Choroid plexus epithelial cell (primary cell): ENCODE data around the gene EPS15.
"Not testable (repeated sequence)": the region's sequence is repeated elsewhere in the genome, so short reads cannot be mapped to it uniquely, and the experiment has no call there.

Experiments used
- DNase-seq: peaks from one replicate; pipeline ENCODE4 v3.0.0-alpha.2; 2010; ENCODE audit warnings: low read depth
- H3K4me3 ChIP-seq: 2 replicates; pipeline ENCODE4 v1.5.1; 2011; ENCODE audit warnings: low read depth, mild to moderate bottlenecking, control low read depth, low read length, moderate library complexity
- TF ChIP-seq, protein P1 (sequence below): conservative IDR thresholded peaks from 2 replicates; pipeline ENCODE4 v1.5.1; 2011; ENCODE audit warnings: low read depth, mild to moderate bottlenecking, control low read depth, inconsistent platforms, low read length, moderate library complexity

The EPS15 gene

GRCh38 chr1:51504806-51505525 is 14.1 kb downstream of the EPS15 start:
- DNase-seq = no peak
- H3K4me3 ChIP-seq = no peak overlapping the region
- TF ChIP-seq, protein P1, sequence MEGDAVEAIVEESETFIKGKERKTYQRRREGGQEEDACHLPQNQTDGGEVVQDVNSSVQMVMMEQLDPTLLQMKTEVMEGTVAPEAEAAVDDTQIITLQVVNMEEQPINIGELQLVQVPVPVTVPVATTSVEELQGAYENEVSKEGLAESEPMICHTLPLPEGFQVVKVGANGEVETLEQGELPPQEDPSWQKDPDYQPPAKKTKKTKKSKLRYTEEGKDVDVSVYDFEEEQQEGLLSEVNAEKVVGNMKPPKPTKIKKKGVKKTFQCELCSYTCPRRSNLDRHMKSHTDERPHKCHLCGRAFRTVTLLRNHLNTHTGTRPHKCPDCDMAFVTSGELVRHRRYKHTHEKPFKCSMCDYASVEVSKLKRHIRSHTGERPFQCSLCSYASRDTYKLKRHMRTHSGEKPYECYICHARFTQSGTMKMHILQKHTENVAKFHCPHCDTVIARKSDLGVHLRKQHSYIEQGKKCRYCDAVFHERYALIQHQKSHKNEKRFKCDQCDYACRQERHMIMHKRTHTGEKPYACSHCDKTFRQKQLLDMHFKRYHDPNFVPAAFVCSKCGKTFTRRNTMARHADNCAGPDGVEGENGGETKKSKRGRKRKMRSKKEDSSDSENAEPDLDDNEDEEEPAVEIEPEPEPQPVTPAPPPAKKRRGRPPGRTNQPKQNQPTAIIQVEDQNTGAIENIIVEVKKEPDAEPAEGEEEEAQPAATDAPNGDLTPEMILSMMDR = no peak

GRCh38 chr1:51501218-51501630 is 17.8 kb downstream of the EPS15 start:
- not testable (repeated sequence) for H3K4me3 ChIP-seq, DNase-seq

- DNase-seq = no peak
- H3K4me3 ChIP-seq = no peak overlapping the region
- TF ChIP-seq, protein P1 = no peak
These were observed 19.4 kb downstream of the EPS15 start for GRCh38 chr1:51499694-51500093.

DNA sequence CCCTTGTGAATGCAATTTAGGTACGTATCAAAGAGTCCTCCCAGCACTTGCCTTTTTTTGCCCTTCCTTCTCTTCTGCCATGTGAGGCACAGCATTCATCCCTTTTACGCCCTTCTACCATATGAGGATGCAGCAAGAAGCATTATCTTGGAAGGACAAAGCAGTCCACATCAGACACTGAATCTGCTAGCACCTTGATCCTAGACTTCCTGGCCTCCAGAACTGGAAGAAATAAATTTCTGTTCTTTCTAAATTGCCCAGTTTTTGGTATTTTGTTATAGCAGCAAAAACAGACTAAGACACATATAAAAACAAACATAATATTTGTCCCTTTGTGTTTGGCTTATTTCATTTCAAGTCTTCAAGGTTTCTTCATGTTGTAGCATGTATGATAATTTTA is 20.1 kb downstream of the EPS15 start:
- DNase-seq = no peak

GRCh38 chr1:51497340-51497739 is 21.7 kb downstream of the EPS15 start:
- DNase-seq = no peak
- no peak overlapping the region for H3K4me3 ChIP-seq
- TF ChIP-seq, protein P1 = no peak

More for the DNA sequence above, 20.1 kb downstream of the EPS15 start:
- TF ChIP-seq, protein P1 = no peak
- no peak overlapping the region for H3K4me3 ChIP-seq

DNA sequence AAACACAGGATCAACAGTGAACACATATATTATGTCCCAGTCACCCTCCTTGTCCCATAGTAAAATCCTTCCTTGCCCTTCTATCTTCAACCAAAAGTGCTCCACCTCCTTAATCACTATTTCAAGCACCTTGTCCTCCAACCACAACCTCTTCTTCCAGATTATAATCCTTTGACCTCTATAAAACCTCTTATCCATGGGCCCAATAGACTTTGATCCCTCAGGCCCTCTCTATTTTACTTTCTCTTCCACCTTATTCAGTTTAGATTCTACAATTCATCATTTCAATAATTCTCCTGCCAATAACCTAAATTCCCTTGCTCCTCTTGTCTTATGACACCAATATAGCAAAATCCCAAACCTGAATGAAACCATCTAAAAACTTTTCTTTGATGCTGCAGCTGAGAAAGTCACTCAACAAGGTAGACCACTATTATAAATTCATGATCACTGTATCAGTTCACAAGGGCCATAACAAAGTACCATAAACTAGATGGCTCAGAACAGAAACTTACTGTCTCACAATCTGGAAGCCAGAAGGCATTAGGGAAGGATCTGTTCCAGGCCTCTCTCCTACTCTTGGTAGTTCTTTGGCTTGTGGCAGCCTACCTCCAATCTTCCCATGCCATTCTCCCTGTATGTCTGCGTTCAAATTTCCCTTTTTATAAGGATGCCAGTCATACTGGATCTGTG is 24.8 kb downstream of the EPS15 start:
- TF ChIP-seq, protein P1 = no peak
- no peak for DNase-seq

GRCh38 chr1:51491166-51491981 is 27.7 kb downstream of the EPS15 start:
- TF ChIP-seq, protein P1 = no peak
- H3K4me3 ChIP-seq = no peak overlapping the region
- no peak for DNase-seq

More for the DNA sequence above, 24.8 kb downstream of the EPS15 start:
- H3K4me3 ChIP-seq = no peak overlapping the region
